ENCODE data around the gene C2orf74. TPM values are rescaled to one million over a fixed set of nuclear protein-coding genes. Genes with fewer than 3 reads are reported as not detected.
A peak's percentile ranks its signal among the peaks of the same experiment; 100 is the strongest.

The C2orf74 gene
- polyA plus RNA-seq, 3 donors = 3.0 to 18.2 (median 12.0) TPM

DNA sequence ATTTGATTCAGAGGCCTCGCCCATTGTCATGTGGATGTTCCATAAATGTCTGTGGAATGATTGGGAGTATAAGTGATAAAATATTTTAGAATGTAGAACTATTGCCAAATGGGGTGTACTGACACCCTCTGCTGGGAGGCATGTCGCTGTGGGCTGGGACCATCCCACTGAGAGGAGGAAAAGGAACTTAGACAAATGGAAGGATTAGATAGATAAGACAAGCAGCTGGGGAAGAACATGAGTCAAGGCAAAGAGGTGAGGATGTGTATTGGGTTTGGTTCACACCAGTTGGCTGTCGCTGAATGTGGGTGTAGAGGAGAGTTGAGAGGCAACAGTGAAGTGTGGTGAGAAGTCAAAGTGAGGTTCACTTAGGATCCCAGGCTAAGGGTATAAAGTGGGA, 4.0 kb downstream of the C2orf74 start:
- peaks cover 0 to 4% (median 0%) of the 10 kb centered on the region in 7 donors for H3K9me3 Mint-ChIP-seq
- intact Hi-C loops (cut with micrococcal nuclease) = no loop called here
- H2AFZ ChIP-seq (ENCODE audit: insufficient read depth, low read depth, low read length, poor library complexity, severe bottlenecking) = no peak overlapping the region
- H3K79me2 ChIP-seq (ENCODE audit: insufficient read depth, low read length) = no peaks in the 10 kb centered on the region
- peak overlapping the region in 2 of 7 donors; percentile 9 to 28 for H3K27ac Mint-ChIP-seq
- H3K4me1 Mint-ChIP-seq = peaks cover 10% of the 10 kb centered on the region
- H3K27me3 ChIP-seq (ENCODE audit: control insufficient read depth in 2 of 2, insufficient read depth in 2 of 2, low read length in 2 of 2) = no peaks in the 10 kb centered on the region
- no peak overlapping the region for H3K9ac ChIP-seq (ENCODE audit: insufficient read depth, low read length, poor library complexity, severe bottlenecking)
- no peaks in the 10 kb centered on the region for H4K20me1 ChIP-seq (ENCODE audit: insufficient read depth, low read length)
- TF ChIP-seq, protein P1, sequence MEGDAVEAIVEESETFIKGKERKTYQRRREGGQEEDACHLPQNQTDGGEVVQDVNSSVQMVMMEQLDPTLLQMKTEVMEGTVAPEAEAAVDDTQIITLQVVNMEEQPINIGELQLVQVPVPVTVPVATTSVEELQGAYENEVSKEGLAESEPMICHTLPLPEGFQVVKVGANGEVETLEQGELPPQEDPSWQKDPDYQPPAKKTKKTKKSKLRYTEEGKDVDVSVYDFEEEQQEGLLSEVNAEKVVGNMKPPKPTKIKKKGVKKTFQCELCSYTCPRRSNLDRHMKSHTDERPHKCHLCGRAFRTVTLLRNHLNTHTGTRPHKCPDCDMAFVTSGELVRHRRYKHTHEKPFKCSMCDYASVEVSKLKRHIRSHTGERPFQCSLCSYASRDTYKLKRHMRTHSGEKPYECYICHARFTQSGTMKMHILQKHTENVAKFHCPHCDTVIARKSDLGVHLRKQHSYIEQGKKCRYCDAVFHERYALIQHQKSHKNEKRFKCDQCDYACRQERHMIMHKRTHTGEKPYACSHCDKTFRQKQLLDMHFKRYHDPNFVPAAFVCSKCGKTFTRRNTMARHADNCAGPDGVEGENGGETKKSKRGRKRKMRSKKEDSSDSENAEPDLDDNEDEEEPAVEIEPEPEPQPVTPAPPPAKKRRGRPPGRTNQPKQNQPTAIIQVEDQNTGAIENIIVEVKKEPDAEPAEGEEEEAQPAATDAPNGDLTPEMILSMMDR (IDR thresholded peaks at IDR 0.05) = no peak
- H3K4me2 ChIP-seq (replicated peaks; ENCODE audit: extremely low read depth, low read length, poor library complexity, severe bottlenecking) = no peak overlapping the region
- peaks cover 38 to 44% of the 10 kb centered on the region in 2 donors for H3K36me3 Mint-ChIP-seq
- H3K27ac ChIP-seq (ENCODE audit: low read depth in 1 of 2, low read length in 2 of 2) = no peak overlapping the region
- peaks cover 7 to 10% of the 10 kb centered on the region in 2 donors for H3K4me1 ChIP-seq (ENCODE audit: control insufficient read depth in 1 of 2, insufficient read depth in 2 of 2, low read length in 2 of 2)
- no peak overlapping the region for H3K4me3 Mint-ChIP-seq
- no peaks in the 10 kb centered on the region for H3K9me3 ChIP-seq (replicated peaks in 1 of 2; ENCODE audit: control insufficient read depth in 1 of 2, insufficient read depth in 1 of 2, low read length in 2 of 2)
- peaks cover 0 to 6% of the 10 kb centered on the region in 2 donors for H3K36me3 ChIP-seq (replicated peaks in 1 of 2; ENCODE audit: control insufficient read depth in 1 of 2, insufficient read depth in 2 of 2, low read length in 2 of 2)
- WGBS (ENCODE audit: insufficient coverage) = 92% methylated on average over 3 of the region's 3 CpGs
- no peaks in the 10 kb centered on the region for H3K27me3 Mint-ChIP-seq (ENCODE audit: low read depth in 3 of 3)
- H3K4me3 ChIP-seq (replicated peaks in 1 of 3; ENCODE audit: low read depth in 2 of 3, low read length in 3 of 3) = no peak overlapping the region
- no peak for DNase-seq

DNA sequence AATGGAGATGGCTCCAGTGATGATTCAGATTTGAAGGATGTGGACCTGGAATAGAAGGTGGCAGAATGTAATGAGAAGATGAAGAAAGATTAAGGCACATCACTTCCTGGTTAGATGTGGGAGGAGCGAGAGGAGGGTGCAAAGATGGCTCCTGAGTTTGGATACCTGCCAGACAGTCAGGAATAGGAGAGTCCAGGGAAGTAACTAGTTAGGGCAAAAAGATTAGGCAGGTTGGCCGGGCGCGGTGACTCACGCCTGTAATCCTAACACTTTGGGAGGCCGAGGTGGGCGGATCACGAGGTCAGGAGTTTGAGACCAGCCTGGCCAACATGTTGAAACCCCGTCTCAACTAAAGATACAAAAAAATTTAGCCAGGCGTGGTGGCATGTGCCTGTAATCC, 5.6 kb downstream of the C2orf74 start:
- 100% methylated on average over 8 of the region's 10 CpGs for WGBS (ENCODE audit: insufficient coverage)
- H3K27ac ChIP-seq (ENCODE audit: low read depth in 1 of 2, low read length in 2 of 2) = no peak overlapping the region
- no peak overlapping the region for H2AFZ ChIP-seq (ENCODE audit: insufficient read depth, low read depth, low read length, poor library complexity, severe bottlenecking)
- no peaks in the 10 kb centered on the region for H4K20me1 ChIP-seq (ENCODE audit: insufficient read depth, low read length)
- Mint-ChIP-seq H3K36me3 (peaks cover 33 to 44% of the 10 kb centered on the region in 2 donors), H3K27ac (no peak overlapping the region), H3K27me3 (ENCODE audit: low read depth in 3 of 3) (no peaks in the 10 kb centered on the region), H3K9me3 (peaks cover 0 to 4% (median 0%) of the 10 kb centered on the region in 7 donors), H3K4me1 (peaks cover 13% of the 10 kb centered on the region), H3K4me3 (no peak overlapping the region)
- peaks cover 7 to 15% of the 10 kb centered on the region in 2 donors for H3K4me1 ChIP-seq (ENCODE audit: control insufficient read depth in 1 of 2, insufficient read depth in 2 of 2, low read length in 2 of 2)
- peaks cover 0 to 6% of the 10 kb centered on the region in 2 donors for H3K36me3 ChIP-seq (replicated peaks in 1 of 2; ENCODE audit: control insufficient read depth in 1 of 2, insufficient read depth in 2 of 2, low read length in 2 of 2)
- TF ChIP-seq, protein P1 (IDR thresholded peaks at IDR 0.05) = no peak
- no peaks in the 10 kb centered on the region for H3K27me3 ChIP-seq (ENCODE audit: control insufficient read depth in 2 of 2, insufficient read depth in 2 of 2, low read length in 2 of 2)
- intact Hi-C loops (cut with micrococcal nuclease) = no loop called here
- H3K4me3 ChIP-seq (replicated peaks in 1 of 3; ENCODE audit: low read depth in 2 of 3, low read length in 3 of 3) = no peak overlapping the region
- no peak for DNase-seq
- H3K9ac ChIP-seq (ENCODE audit: insufficient read depth, low read length, poor library complexity, severe bottlenecking) = no peak overlapping the region
- no peaks in the 10 kb centered on the region for H3K9me3 ChIP-seq (replicated peaks in 1 of 2; ENCODE audit: control insufficient read depth in 1 of 2, insufficient read depth in 1 of 2, low read length in 2 of 2)
- no peaks in the 10 kb centered on the region for H3K79me2 ChIP-seq (ENCODE audit: insufficient read depth, low read length)
- no peak overlapping the region for H3K4me2 ChIP-seq (replicated peaks; ENCODE audit: extremely low read depth, low read length, poor library complexity, severe bottlenecking)
